ENCODE measurements around the gene DOCK1. TPM values are rescaled to one million over a fixed set of nuclear protein-coding genes. Genes with fewer than 3 reads are reported as not detected.

Gene DOCK1
- total RNA-seq, 2 donors from 2014 or later, result 41.2 to 56.0 TPM

DNA sequence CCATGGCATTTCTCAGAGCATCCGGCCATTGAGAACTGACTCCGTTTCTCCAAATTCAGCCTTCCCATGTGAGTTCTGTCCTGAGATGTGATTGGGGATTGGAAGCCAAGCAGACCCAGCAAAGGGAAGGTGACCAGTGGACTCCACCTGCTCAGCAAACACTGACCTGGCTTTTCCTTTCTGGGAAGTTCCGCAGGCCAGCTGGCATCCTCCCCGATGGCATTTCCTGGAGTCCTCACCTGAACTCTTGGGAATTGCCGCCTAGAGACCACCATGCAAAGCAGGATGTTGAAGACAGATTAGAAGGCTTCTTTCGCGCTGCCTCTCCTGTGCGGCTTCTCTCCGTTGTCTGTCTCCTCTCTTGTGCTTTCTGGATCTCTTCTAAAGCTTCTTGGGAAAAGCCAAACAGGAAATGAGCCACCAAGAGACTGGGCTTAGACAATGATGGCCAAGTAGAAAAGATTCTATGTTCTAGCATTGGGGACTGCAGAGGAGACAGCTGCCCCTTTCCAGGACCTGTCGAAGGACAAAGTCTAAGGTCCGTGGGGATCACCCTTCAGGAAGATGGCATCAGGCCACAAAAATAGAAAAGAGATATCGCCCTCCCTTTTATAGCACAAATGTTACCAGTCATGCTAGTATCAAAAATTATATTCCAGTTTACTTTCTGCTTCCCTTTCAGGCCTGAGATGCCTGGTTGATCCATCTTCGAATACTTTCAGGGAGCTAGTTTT lies 394.9 kb downstream of the DOCK1 start:
- Histone ChIP-seq H3K36me3 (no peaks in the 10 kb centered on the region), H3K9me3 (no peaks in the 10 kb centered on the region), H3K27ac (no peak overlapping the region), H3K4me1 (replicated peaks) (no peaks in the 10 kb centered on the region), H3K27me3 (replicated peaks; ENCODE audit: insufficient read depth) (no peaks in the 10 kb centered on the region), H3K4me3 (no peak overlapping the region)
- TF ChIP-seq, protein P1, sequence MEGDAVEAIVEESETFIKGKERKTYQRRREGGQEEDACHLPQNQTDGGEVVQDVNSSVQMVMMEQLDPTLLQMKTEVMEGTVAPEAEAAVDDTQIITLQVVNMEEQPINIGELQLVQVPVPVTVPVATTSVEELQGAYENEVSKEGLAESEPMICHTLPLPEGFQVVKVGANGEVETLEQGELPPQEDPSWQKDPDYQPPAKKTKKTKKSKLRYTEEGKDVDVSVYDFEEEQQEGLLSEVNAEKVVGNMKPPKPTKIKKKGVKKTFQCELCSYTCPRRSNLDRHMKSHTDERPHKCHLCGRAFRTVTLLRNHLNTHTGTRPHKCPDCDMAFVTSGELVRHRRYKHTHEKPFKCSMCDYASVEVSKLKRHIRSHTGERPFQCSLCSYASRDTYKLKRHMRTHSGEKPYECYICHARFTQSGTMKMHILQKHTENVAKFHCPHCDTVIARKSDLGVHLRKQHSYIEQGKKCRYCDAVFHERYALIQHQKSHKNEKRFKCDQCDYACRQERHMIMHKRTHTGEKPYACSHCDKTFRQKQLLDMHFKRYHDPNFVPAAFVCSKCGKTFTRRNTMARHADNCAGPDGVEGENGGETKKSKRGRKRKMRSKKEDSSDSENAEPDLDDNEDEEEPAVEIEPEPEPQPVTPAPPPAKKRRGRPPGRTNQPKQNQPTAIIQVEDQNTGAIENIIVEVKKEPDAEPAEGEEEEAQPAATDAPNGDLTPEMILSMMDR (IDR thresholded peaks at IDR 0.05), result no peak
- no peak for TF ChIP-seq POLR2AphosphoS5 (IDR thresholded peaks at IDR 0.05)
- TF ChIP-seq POLR2A (IDR thresholded peaks at IDR 0.05), result no peak
- no peak for DNase-seq (ENCODE audit: low spot score)
- 85% methylated on average over 13 of the region's 13 CpGs for WGBS
- intact Hi-C loops (cut with DNase I), result no loop called here

DNA sequence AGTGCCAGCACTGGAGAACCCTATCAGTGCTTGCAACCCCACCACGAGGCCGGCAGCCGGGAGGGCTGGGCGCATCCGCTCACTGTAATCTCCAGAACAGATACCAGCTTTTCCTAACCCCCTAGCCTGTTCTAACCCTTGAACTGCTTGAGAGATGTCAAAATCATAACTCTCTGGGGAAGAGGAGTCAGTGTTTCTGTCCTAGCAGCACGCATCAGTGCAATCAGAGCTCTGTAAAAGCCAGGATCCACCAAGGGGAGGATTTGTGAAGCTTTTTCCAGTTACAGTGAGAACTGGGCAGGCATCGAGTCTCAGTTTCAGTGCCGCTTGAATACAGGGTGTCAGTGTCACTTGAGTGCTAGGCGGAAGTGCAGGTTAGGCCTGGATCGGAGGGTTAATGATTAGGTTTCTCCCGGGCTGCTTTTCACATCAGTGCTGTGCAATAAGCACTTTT lies 395.7 kb downstream of the DOCK1 start:
- no peak for DNase-seq (ENCODE audit: low spot score)
- no peak for TF ChIP-seq POLR2A (IDR thresholded peaks at IDR 0.05)
- intact Hi-C loops (cut with DNase I), result no loop called here

DNA sequence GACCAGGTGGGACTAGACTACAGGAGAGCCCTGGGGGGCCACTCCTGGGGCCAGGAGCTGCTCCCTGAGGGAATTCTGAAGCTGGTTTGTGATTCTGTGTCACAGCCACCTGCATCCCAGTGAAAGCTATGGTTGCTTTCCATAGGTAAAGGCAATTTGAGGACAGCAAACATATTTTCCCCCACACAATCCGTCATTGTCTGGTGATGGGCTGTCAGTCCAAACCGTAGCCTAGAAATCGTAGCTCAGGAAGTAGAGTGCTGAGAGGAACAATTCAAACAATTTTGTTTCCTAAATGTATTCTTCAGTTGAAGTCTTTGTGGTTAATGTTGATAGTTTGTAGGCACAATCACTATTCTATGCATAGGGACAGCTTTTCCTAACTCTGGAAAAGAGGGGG lies 397.1 kb downstream of the DOCK1 start:
- H3K4me3 ChIP-seq, result no peak overlapping the region
- no peaks in the 10 kb centered on the region for H3K36me3 ChIP-seq
- H3K4me1 ChIP-seq (replicated peaks), result no peaks in the 10 kb centered on the region
- no peak for DNase-seq (ENCODE audit: low spot score)
- H3K27me3 ChIP-seq (replicated peaks; ENCODE audit: insufficient read depth), result no peaks in the 10 kb centered on the region
- 80% methylated on average over 3 of the region's 3 CpGs for WGBS
- intact Hi-C loops (cut with DNase I), result no loop called here
- no peak for TF ChIP-seq POLR2AphosphoS5 (IDR thresholded peaks at IDR 0.05)
- no peak for TF ChIP-seq POLR2A (IDR thresholded peaks at IDR 0.05)
- TF ChIP-seq, protein P1 (IDR thresholded peaks at IDR 0.05), result no peak
- H3K9me3 ChIP-seq, result no peaks in the 10 kb centered on the region
- H3K27ac ChIP-seq, result no peak overlapping the region

More for the DNA sequence above, 395.7 kb downstream of the DOCK1 start:
- Histone ChIP-seq H3K4me1 (replicated peaks) (no peaks in the 10 kb centered on the region), H3K27me3 (replicated peaks; ENCODE audit: insufficient read depth) (no peaks in the 10 kb centered on the region), H3K27ac (no peak overlapping the region), H3K36me3 (no peaks in the 10 kb centered on the region), H3K9me3 (no peaks in the 10 kb centered on the region), H3K4me3 (no peak overlapping the region)
- WGBS, result 70% methylated on average over 11 of the region's 11 CpGs

DNA sequence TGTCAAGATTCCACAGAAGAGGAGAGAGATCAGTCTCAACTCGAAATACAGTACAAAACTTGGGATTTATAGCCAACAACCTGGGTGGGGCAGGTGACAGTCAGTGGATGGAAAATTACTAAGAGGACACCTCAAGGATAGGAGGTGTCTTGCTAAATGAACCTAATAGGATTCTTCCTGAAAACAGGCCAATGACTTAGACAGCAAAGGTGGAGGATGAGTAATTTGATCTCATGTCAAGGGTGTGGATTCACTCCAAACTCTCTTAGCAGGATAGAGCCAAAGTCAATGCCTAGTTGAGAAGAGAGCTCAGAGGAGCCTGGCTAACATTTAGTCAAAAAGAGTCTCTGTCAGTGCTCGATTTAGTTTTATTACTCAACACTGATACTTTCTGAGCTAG lies 397.9 kb downstream of the DOCK1 start:
- DNase-seq (ENCODE audit: low spot score), result no peak
- Histone ChIP-seq H3K36me3 (no peaks in the 10 kb centered on the region), H3K27me3 (replicated peaks; ENCODE audit: insufficient read depth) (no peaks in the 10 kb centered on the region), H3K4me1 (replicated peaks) (no peaks in the 10 kb centered on the region), H3K9me3 (no peaks in the 10 kb centered on the region), H3K27ac (no peak overlapping the region), H3K4me3 (no peak overlapping the region)
- WGBS, result 78% methylated on average over 2 of the region's 2 CpGs
- intact Hi-C loops (cut with DNase I), result no loop called here
- TF ChIP-seq POLR2A (IDR thresholded peaks at IDR 0.05), result no peak
- TF ChIP-seq, protein P1 (IDR thresholded peaks at IDR 0.05), result no peak
- TF ChIP-seq POLR2AphosphoS5 (IDR thresholded peaks at IDR 0.05), result no peak

DNA sequence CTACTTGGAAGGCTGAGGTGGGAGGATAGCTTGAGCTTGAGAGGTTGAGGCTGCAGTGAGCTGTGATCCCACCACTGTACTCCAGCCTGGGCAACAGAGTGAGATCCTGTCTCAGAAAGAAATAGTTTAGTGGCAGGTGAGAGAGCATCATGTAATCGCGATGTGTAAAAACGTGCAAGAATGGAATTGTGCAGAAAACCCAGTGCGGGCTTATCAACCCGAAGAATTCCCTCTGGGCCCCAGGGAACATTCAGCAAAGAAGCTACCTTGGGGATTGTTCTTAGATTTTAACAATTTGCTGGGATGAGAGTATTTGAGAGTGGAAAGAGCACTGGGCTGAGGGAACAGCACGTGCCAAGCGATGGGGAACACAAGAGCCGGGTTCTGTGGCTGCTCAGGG lies 398.5 kb downstream of the DOCK1 start:
- 91% methylated on average over 8 of the region's 8 CpGs for WGBS
- H3K36me3 ChIP-seq, result no peaks in the 10 kb centered on the region
- TF ChIP-seq, protein P1 (IDR thresholded peaks at IDR 0.05), result no peak
- TF ChIP-seq POLR2A (IDR thresholded peaks at IDR 0.05) (no peak), POLR2AphosphoS5 (IDR thresholded peaks at IDR 0.05) (no peak)
- H3K27me3 ChIP-seq (replicated peaks; ENCODE audit: insufficient read depth), result no peaks in the 10 kb centered on the region
- intact Hi-C loops (cut with DNase I), result no loop called here
- no peaks in the 10 kb centered on the region for H3K4me1 ChIP-seq (replicated peaks)
- DNase-seq (ENCODE audit: low spot score), result no peak
- H3K4me3 ChIP-seq, result no peak overlapping the region
- no peak overlapping the region for H3K27ac ChIP-seq
- no peaks in the 10 kb centered on the region for H3K9me3 ChIP-seq
